ENCODE results near the gene ZNF675. TPM values are rescaled to one million over a fixed set of nuclear protein-coding genes. Genes with fewer than 3 reads are reported as not detected.
A peak's percentile ranks its signal among the peaks of the same experiment; 100 is the strongest.
"Not testable (repeated sequence)": the region's sequence is repeated elsewhere in the genome, so short reads cannot be mapped to it uniquely, and the experiment has no call there.

Gene ZNF675
- total RNA-seq: 10 to 100 TPM in 1 of 4 donors, 1 to 10 TPM in 3; 2.5 to 11.7 (median 7.0) TPM

GRCh38 chr19:23686621-23687423, at the start of gene ZNF675:
ZNF675 (minus strand) TSS chr19:23687212; CDS start chr19:23687033, 179 bp downstream.
- Histone ChIP-seq H3K4me3 (peak within 1 kb of the TSS; percentile 59 to 86 (median 66)), H3K9me3 (no peaks in the 10 kb centered on the region), H3K27ac (peak within 1 kb of the TSS; percentile 65 to 86 (median 82)), H3K4me1 (peaks cover 0 to 12% (median 9%) of the 10 kb centered on the region in 4 donors), H3K27me3 (no peaks in the 10 kb centered on the region), H3K36me3 (peaks cover 0 to 23% (median 0%) of the 10 kb centered on the region in 3 donors)
- WGBS, 2 donors: 0% methylated on average over 33 of the region's 33 CpGs
- TF ChIP-seq POLR2A (IDR thresholded peaks at IDR 0.05) (peak in 1 of 2 donors; percentile 17), EP300 (IDR thresholded peaks at IDR 0.05) (peak in 1 of 2 donors; percentile 39), CTCF (IDR thresholded peaks at IDR 0.05) (no peak)
- DNase-seq (ENCODE audit: low spot score in 2 of 2): peak; percentile 86 to 92

GRCh38 chr19:23730729-23731465, 43.9 kb upstream of the ZNF675 start:
- H3K27ac ChIP-seq; DNase-seq (ENCODE audit: low spot score in 2 of 2); H3K4me3 ChIP-seq; H3K36me3 ChIP-seq; H3K4me1 ChIP-seq; H3K27me3 ChIP-seq: not testable (repeated sequence)
- peaks cover 0 to 38% (median 3%) of the 10 kb centered on the region in 4 donors for H3K9me3 ChIP-seq
- WGBS, 2 donors: 84 to 85% methylated on average over 6 of the region's 6 CpGs

GRCh38 chr19:23724161-23724560, 37.1 kb upstream of the ZNF675 start:
- DNase-seq (ENCODE audit: low spot score in 2 of 2); H3K27me3 ChIP-seq: not testable (repeated sequence)
- WGBS, 2 donors: 0 to 11% methylated on average over 3 to 6 of the region's 6 CpGs

GRCh38 chr19:23718802-23719201, 31.8 kb upstream of the ZNF675 start:
- H3K4me3 ChIP-seq: no peak overlapping the region
- 9 to 13% methylated on average over 12 of the region's 12 CpGs for WGBS, 2 donors
- TF ChIP-seq POLR2A (IDR thresholded peaks at IDR 0.05) (no peak), EP300 (IDR thresholded peaks at IDR 0.05) (no peak), CTCF (IDR thresholded peaks at IDR 0.05) (no peak)
- no peaks in the 10 kb centered on the region for H3K36me3 ChIP-seq
- no peak for DNase-seq (ENCODE audit: low spot score in 2 of 2)
- no peaks in the 10 kb centered on the region for H3K27me3 ChIP-seq
- no peak overlapping the region for H3K27ac ChIP-seq
- no peaks in the 10 kb centered on the region for H3K9me3 ChIP-seq
- H3K4me1 ChIP-seq: no peaks in the 10 kb centered on the region

More at GRCh38 chr19:23724161-23724560, 37.1 kb upstream of the ZNF675 start:
- not testable (repeated sequence) for H3K36me3 ChIP-seq, H3K4me3 ChIP-seq, H3K27ac ChIP-seq, H3K4me1 ChIP-seq, H3K9me3 ChIP-seq

- TF ChIP-seq EP300 (IDR thresholded peaks at IDR 0.05): no peak
- TF ChIP-seq POLR2A (IDR thresholded peaks at IDR 0.05): no peak
- no peak for TF ChIP-seq CTCF (IDR thresholded peaks at IDR 0.05)
- DNase-seq (ENCODE audit: low spot score in 2 of 2): no peak
- H3K27ac ChIP-seq: no peak overlapping the region
Measured at GRCh38 chr19:23716792-23717191, 29.8 kb upstream of the ZNF675 start.

GRCh38 chr19:23709347-23709746, 22.3 kb upstream of the ZNF675 start:
- no peak overlapping the region for H3K4me3 ChIP-seq
- no peaks in the 10 kb centered on the region for H3K4me1 ChIP-seq
- TF ChIP-seq POLR2A (IDR thresholded peaks at IDR 0.05) (no peak), EP300 (IDR thresholded peaks at IDR 0.05) (no peak), CTCF (IDR thresholded peaks at IDR 0.05) (no peak)
- H3K27me3 ChIP-seq: no peaks in the 10 kb centered on the region
- 34 to 36% methylated on average over 2 of the region's 2 CpGs for WGBS, 2 donors
- H3K36me3 ChIP-seq: no peaks in the 10 kb centered on the region
- DNase-seq (ENCODE audit: low spot score in 2 of 2): no peak
- H3K27ac ChIP-seq: no peak overlapping the region
- no peaks in the 10 kb centered on the region for H3K9me3 ChIP-seq

More at GRCh38 chr19:23716792-23717191, 29.8 kb upstream of the ZNF675 start:
- Histone ChIP-seq H3K4me3 (no peak overlapping the region), H3K4me1 (no peaks in the 10 kb centered on the region), H3K27me3 (no peaks in the 10 kb centered on the region), H3K36me3 (no peaks in the 10 kb centered on the region), H3K9me3 (no peaks in the 10 kb centered on the region)
